H9 (cell line): Measurements from ENCODE around the gene CCDC12. TPM values are rescaled to one million over a fixed set of nuclear protein-coding genes. Genes with fewer than 3 reads are reported as not detected.
A peak's percentile ranks its signal among the peaks of the same experiment; 100 is the strongest.

Experiments used
- DNase-seq: peaks from one replicate; pipeline ENCODE4 v3.0.0-alpha.2; 2017
- H2AFZ ChIP-seq: one replicate; pipeline ENCODE4 v1.6.1; 2013; ENCODE audit warnings: mild to moderate bottlenecking, low read length, control low read depth, moderate library complexity
- H2AK5ac ChIP-seq: 2 replicates; pipeline ENCODE4 v1.6.1; 2013; ENCODE audit warnings: low read length, control low read depth, mixed read lengths; ENCODE audit not compliant: insufficient read length
- H2BK120ac ChIP-seq: one replicate; pipeline ENCODE4 v1.6.1; 2013; ENCODE audit warnings: low read depth, mild to moderate bottlenecking, low read length, control low read depth, inconsistent platforms; ENCODE audit not compliant: poor library complexity, severe bottlenecking
- H2BK12ac ChIP-seq: 2 replicates; pipeline ENCODE4 v1.6.1; 2013; ENCODE audit warnings: low read length, control low read depth, mixed read lengths, low read depth; ENCODE audit not compliant: insufficient read length
- H2BK15ac ChIP-seq: 2 replicates; pipeline ENCODE4 v1.6.1; 2013; ENCODE audit warnings: low read depth, low read length, control low read depth
- H2BK20ac ChIP-seq: one replicate; pipeline ENCODE4 v1.6.1; 2013; ENCODE audit warnings: low read depth, mild to moderate bottlenecking, low read length, control low read depth, inconsistent platforms; ENCODE audit not compliant: poor library complexity, severe bottlenecking
- H2BK5ac ChIP-seq: 2 replicates; pipeline ENCODE4 v1.6.1; 2013; ENCODE audit warnings: low read length, control low read depth, mixed read lengths; ENCODE audit not compliant: insufficient read length
- H3K14ac ChIP-seq: 2 replicates; pipeline ENCODE4 v1.6.1; 2013; ENCODE audit warnings: low read length, control low read depth; ENCODE audit not compliant: insufficient read depth
- H3K18ac ChIP-seq: 2 replicates; pipeline ENCODE4 v1.6.1; 2013; ENCODE audit warnings: low read depth, mild to moderate bottlenecking, mixed read lengths, low read length, control low read depth; ENCODE audit not compliant: insufficient read length
- H3K23ac ChIP-seq: 2 replicates; pipeline ENCODE4 v1.6.1; 2013; ENCODE audit warnings: low read length, control low read depth, mixed read lengths, low read depth; ENCODE audit not compliant: insufficient read length
- H3K23me2 ChIP-seq: 2 replicates; pipeline ENCODE4 v1.6.1; 2013; ENCODE audit warnings: low read depth, mild to moderate bottlenecking, mixed read lengths, low read length, control low read depth; ENCODE audit not compliant: insufficient read length, poor library complexity, severe bottlenecking
- H3K27ac ChIP-seq: 2 replicates; pipeline ENCODE4 v1.5.1; 2013; ENCODE audit warnings: low read length, control low read depth, mixed read lengths, low read depth; ENCODE audit not compliant: insufficient read length
- H3K27me3 ChIP-seq: 2 replicates; pipeline ENCODE4 v1.6.1; 2013; ENCODE audit warnings: low read length, control low read depth, inconsistent platforms; ENCODE audit not compliant: insufficient read depth
- H3K4ac ChIP-seq: 2 replicates; pipeline ENCODE4 v1.6.1; 2013; ENCODE audit warnings: low read depth, mild to moderate bottlenecking, control low read depth, inconsistent platforms, low read length, moderate library complexity
- H3K4me1 ChIP-seq: 2 replicates; pipeline ENCODE4 v1.6.1; 2013; ENCODE audit warnings: low read length, control low read depth, inconsistent platforms; ENCODE audit not compliant: insufficient read depth
- H3K4me2 ChIP-seq: 2 replicates; pipeline ENCODE4 v1.6.1; 2013; ENCODE audit warnings: low read length, control low read depth, mixed read lengths; ENCODE audit not compliant: insufficient read length, insufficient read depth
- H3K56ac ChIP-seq: 2 replicates; pipeline ENCODE4 v1.6.1; 2013; ENCODE audit warnings: low read depth, mild to moderate bottlenecking, mixed read lengths, low read length, control low read depth; ENCODE audit not compliant: insufficient read length
- H3K79me1 ChIP-seq: 2 replicates; pipeline ENCODE4 v1.6.1; 2013; ENCODE audit warnings: low read depth, mild to moderate bottlenecking, moderate library complexity, low read length, control low read depth, inconsistent platforms; ENCODE audit not compliant: insufficient read depth, poor library complexity, severe bottlenecking
- H3K79me2 ChIP-seq: 2 replicates; pipeline ENCODE4 v1.6.1; 2013; ENCODE audit warnings: low read length, control low read depth, inconsistent platforms; ENCODE audit not compliant: insufficient read depth
- H3K9ac ChIP-seq: 2 replicates; pipeline ENCODE4 v1.6.1; 2013; ENCODE audit warnings: low read length, control low read depth, mixed read lengths; ENCODE audit not compliant: insufficient read length; ENCODE audit errors: extremely low read depth
- H3K9me3 ChIP-seq: one replicate; pipeline ENCODE4 v1.6.1; 2013; ENCODE audit warnings: low read depth, low read length, inconsistent platforms; ENCODE audit not compliant: control insufficient read depth
- H3T11ph ChIP-seq: one replicate; pipeline ENCODE4 v1.6.1; 2013; ENCODE audit warnings: mild to moderate bottlenecking, low read length, control low read depth, inconsistent platforms
- H4K20me1 ChIP-seq: one replicate; pipeline ENCODE4 v1.6.1; 2013; ENCODE audit not compliant: control insufficient read depth, insufficient read length, insufficient read depth
- H4K5ac ChIP-seq: 2 replicates; pipeline ENCODE4 v1.6.1; 2013; ENCODE audit warnings: low read depth, mild to moderate bottlenecking, mixed read lengths, low read length, control low read depth; ENCODE audit not compliant: insufficient read length
- H4K8ac ChIP-seq: replicated peaks from 2 replicates; pipeline ENCODE4 v1.6.1; 2013; ENCODE audit warnings: low read length, control low read depth, mixed read lengths, low read depth; ENCODE audit not compliant: insufficient read length
- H4K91ac ChIP-seq: 2 replicates; pipeline ENCODE4 v1.6.1; 2013; ENCODE audit warnings: low read depth, mild to moderate bottlenecking, moderate library complexity, mixed read lengths, low read length, control low read depth; ENCODE audit not compliant: insufficient read length
- H3K27ac Mint-ChIP-seq, 3 experiments: 2 replicates in 2 of 3; 3 replicates in 1 of 3; pipeline ENCODE4 v1.8.0; 2020 to 2021; ENCODE audit warnings: mixed read lengths in 3 of 3, mild to moderate bottlenecking in 1 of 3, moderate library complexity in 1 of 3
- H3K27me3 Mint-ChIP-seq: 2 replicates; pipeline ENCODE4 v1.8.0; 2021; ENCODE audit warnings: low read depth, mild to moderate bottlenecking, moderate library complexity, mixed read lengths
- H3K36me3 Mint-ChIP-seq, 3 experiments: 2 replicates in 2 of 3; 3 replicates in 1 of 3; pipeline ENCODE4 v1.8.0; 2020 to 2021; ENCODE audit warnings: low read depth in 3 of 3, mixed read lengths in 3 of 3; ENCODE audit not compliant: insufficient read depth in 1 of 3
- H3K4me1 Mint-ChIP-seq, 2 experiments: 2 replicates each; pipeline ENCODE4 v1.8.0; 2020; ENCODE audit warnings: mixed read lengths in 2 of 2
- H3K4me3 Mint-ChIP-seq, 2 experiments: 2 replicates in 1 of 2; 3 replicates in 1 of 2; pipeline ENCODE4 v1.8.0; 2020 to 2021; ENCODE audit warnings: mild to moderate bottlenecking in 2 of 2, mixed read lengths in 2 of 2, moderate library complexity in 1 of 2
- H3K9me3 Mint-ChIP-seq, 2 experiments: 2 replicates in 1 of 2; 3 replicates in 1 of 2; pipeline ENCODE4 v1.8.0; 2020; ENCODE audit warnings: mild to moderate bottlenecking in 2 of 2, mixed read lengths in 2 of 2, moderate library complexity in 1 of 2
- WGBS: extraction: QIAGEN DNeasy Blood & Tissue Kit; methylation state at CpG from one replicate; pipeline ENCODE4 v1.1.7; 2013; ENCODE audit warnings: missing lambda C conversion rate, low lambda C conversion rate, mixed read lengths; ENCODE audit not compliant: insufficient read length; ENCODE audit errors: extremely low coverage; 5-methylcytosine and 5-hydroxymethylcytosine counted together
- total RNA-seq: library from RNA; stranded (reverse); gene quantifications from 2 replicates; pipeline ENCODE4 v1.2.1, GENCODE V29; 2021
- TF ChIP-seq, protein P1 (sequence below): fragments of 200-600 bp; sonication (generic); conservative IDR thresholded peaks from 3 replicates; pipeline ENCODE4 v1.8.0; 2021; ENCODE audit warnings: antibody characterized with exemption, mild to moderate bottlenecking

CCDC12 gene
- total RNA-seq, 1 experiment from 2014 or later = 54.0 TPM

DNA sequence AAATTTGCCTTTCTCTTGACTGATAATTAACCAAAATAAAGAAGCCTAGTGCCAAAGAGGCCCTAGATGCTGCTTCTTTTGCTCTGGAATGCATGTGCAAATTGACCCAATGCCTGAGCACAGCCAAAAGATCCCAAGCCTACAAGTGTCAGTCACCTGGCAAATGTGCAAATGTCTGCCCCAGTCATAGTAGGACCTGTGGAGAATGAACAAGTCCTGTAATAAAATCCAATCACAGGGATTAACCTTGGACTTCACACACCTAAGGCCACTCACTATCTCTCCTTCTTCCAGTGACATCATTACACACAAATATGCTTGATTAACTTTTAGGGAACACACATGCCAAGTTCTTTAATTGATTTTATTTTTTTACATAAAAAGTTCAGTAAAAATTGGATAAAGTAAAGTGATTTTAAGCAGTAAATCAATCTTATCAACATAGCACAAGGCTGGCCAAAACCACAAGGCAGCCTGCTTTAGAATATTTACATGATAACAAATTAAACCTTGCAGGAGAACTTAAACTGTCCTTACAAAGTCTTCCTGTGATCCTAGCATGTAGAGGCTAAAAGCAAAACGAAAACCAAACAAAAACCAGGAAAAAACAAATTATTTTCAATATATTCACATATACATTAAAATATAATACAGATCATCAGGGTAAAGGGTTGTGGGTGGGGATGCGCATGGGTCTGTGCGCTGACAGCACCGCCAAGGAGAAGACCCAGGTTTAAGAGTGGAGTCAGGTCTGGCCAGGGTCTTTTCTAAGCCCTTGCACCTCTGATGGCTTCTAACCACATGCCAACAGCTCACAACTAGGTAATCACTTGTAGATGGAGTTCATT, 39.8 kb upstream of the CCDC12 start:
- Histone ChIP-seq H3K18ac (no peak overlapping the region), H2AFZ (no peak overlapping the region), H3K14ac (no peak overlapping the region), H3T11ph (no peak overlapping the region), H3K23me2 (no peaks in the 10 kb centered on the region), H4K20me1 (no peaks in the 10 kb centered on the region), H2BK5ac (no peak overlapping the region), H2AK5ac (no peak overlapping the region), H4K8ac (no peak overlapping the region), H2BK20ac (no peak overlapping the region), H3K9ac (no peak overlapping the region), H4K91ac (no peak overlapping the region), H3K27ac (no peak overlapping the region), H3K27me3 (no peaks in the 10 kb centered on the region), H3K23ac (no peak overlapping the region), H3K79me1 (no peaks in the 10 kb centered on the region), H3K56ac (no peak overlapping the region), H2BK12ac (no peak overlapping the region), H2BK120ac (no peak overlapping the region), H3K4ac (no peak overlapping the region), H3K79me2 (no peaks in the 10 kb centered on the region), H4K5ac (no peak overlapping the region), H3K4me2 (no peak overlapping the region), H2BK15ac (no peak overlapping the region), H3K4me1 (no peaks in the 10 kb centered on the region), H3K9me3 (no peaks in the 10 kb centered on the region)
- H3K9me3 Mint-ChIP-seq = no peaks in the 10 kb centered on the region
- no peak for DNase-seq
- TF ChIP-seq, protein P1, sequence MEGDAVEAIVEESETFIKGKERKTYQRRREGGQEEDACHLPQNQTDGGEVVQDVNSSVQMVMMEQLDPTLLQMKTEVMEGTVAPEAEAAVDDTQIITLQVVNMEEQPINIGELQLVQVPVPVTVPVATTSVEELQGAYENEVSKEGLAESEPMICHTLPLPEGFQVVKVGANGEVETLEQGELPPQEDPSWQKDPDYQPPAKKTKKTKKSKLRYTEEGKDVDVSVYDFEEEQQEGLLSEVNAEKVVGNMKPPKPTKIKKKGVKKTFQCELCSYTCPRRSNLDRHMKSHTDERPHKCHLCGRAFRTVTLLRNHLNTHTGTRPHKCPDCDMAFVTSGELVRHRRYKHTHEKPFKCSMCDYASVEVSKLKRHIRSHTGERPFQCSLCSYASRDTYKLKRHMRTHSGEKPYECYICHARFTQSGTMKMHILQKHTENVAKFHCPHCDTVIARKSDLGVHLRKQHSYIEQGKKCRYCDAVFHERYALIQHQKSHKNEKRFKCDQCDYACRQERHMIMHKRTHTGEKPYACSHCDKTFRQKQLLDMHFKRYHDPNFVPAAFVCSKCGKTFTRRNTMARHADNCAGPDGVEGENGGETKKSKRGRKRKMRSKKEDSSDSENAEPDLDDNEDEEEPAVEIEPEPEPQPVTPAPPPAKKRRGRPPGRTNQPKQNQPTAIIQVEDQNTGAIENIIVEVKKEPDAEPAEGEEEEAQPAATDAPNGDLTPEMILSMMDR = no peak
- peaks cover 5 to 38% (median 37%) of the 10 kb centered on the region in 3 experiments; a peak in 6 of 7 replicates for H3K36me3 Mint-ChIP-seq
- peaks cover 15 to 20% of the 10 kb centered on the region in 2 experiments for H3K4me1 Mint-ChIP-seq
- no peak overlapping the region for H3K4me3 Mint-ChIP-seq
- H3K27me3 Mint-ChIP-seq = no peaks in the 10 kb centered on the region
- H3K27ac Mint-ChIP-seq = peak overlapping the region in 1 of 3 experiments; percentile 76; a peak in 1 of 7 replicates
- WGBS = no CpG with 5 or more reads among the region's 4 CpGs
